ENCODE data around the gene ZNF365.

The ZNF365 gene

DNA sequence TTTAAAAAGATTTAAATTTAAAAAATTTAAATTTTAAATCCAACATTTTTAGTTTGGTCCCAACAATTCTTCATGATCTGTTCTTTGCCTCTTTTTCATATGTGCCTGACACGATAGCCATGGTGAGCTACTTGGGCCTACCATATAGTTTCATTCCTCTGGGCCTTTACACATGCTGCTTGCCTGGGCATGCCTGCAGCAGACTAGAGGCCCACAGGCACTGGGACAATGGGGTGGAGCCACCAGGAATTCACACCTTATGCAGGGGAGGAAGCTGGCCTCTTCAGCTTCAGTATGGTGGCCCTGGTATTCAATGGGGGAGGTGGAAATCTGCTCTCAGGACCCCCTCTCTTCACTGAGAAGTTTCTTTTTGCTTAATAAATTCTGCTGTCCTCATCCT is 37.8 kb upstream of the ZNF365 start:
- no peaks in the 10 kb centered on the region for H3K4me1 ChIP-seq (ENCODE audit: low read depth, poor library complexity, severe bottlenecking)
- H3K4me2 ChIP-seq, result no peak overlapping the region
- no peaks in the 10 kb centered on the region for H3K36me3 ChIP-seq (ENCODE audit: insufficient read depth)
- H3K27me3 ChIP-seq (ENCODE audit: insufficient read depth, low read depth), result no peaks in the 10 kb centered on the region
- H3K4me3 ChIP-seq (IDR thresholded peaks at IDR 0.05; ENCODE audit: insufficient read depth, low read depth, low read length), result no peak overlapping the region
- no peaks in the 10 kb centered on the region for H4K20me1 ChIP-seq (ENCODE audit: insufficient read depth)
- H3K79me2 ChIP-seq (ENCODE audit: insufficient read depth, low read depth), result no peaks in the 10 kb centered on the region
- H3K9ac ChIP-seq, result no peak overlapping the region
- H2AFZ ChIP-seq (ENCODE audit: low read depth), result no peak overlapping the region
- TF ChIP-seq, protein P1, sequence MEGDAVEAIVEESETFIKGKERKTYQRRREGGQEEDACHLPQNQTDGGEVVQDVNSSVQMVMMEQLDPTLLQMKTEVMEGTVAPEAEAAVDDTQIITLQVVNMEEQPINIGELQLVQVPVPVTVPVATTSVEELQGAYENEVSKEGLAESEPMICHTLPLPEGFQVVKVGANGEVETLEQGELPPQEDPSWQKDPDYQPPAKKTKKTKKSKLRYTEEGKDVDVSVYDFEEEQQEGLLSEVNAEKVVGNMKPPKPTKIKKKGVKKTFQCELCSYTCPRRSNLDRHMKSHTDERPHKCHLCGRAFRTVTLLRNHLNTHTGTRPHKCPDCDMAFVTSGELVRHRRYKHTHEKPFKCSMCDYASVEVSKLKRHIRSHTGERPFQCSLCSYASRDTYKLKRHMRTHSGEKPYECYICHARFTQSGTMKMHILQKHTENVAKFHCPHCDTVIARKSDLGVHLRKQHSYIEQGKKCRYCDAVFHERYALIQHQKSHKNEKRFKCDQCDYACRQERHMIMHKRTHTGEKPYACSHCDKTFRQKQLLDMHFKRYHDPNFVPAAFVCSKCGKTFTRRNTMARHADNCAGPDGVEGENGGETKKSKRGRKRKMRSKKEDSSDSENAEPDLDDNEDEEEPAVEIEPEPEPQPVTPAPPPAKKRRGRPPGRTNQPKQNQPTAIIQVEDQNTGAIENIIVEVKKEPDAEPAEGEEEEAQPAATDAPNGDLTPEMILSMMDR (conservative IDR thresholded peaks at IDR 0.05; ENCODE audit: low read depth, low read length), result no peak
- no peak overlapping the region for H3K27ac ChIP-seq

DNA sequence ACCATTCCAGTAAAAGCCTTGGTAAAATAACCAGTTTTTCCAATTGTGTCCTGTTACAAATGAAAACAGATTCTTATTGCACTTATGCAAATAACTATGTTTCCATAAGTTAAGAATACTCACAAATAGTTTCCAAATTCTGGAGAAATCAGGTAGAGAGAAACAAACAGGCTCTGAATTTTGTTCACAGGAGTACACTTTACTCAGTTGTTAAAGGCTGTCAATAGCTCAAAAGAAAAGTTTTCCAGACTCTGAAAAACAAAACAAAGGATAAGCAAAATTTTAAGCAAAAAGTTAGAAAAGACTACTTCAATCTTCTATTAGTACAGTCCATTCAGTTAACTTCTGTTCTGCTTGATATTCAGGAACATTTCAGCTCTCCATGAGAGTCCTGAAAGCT is 32.8 kb upstream of the ZNF365 start:
- Histone ChIP-seq H3K4me2 (no peak overlapping the region), H3K27ac (no peak overlapping the region), H3K36me3 (ENCODE audit: insufficient read depth) (no peaks in the 10 kb centered on the region), H2AFZ (ENCODE audit: low read depth) (no peak overlapping the region), H3K4me1 (ENCODE audit: low read depth, poor library complexity, severe bottlenecking) (no peaks in the 10 kb centered on the region), H3K27me3 (ENCODE audit: insufficient read depth, low read depth) (no peaks in the 10 kb centered on the region), H4K20me1 (ENCODE audit: insufficient read depth) (no peaks in the 10 kb centered on the region), H3K79me2 (ENCODE audit: insufficient read depth, low read depth) (no peaks in the 10 kb centered on the region), H3K9ac (no peak overlapping the region), H3K4me3 (IDR thresholded peaks at IDR 0.05; ENCODE audit: insufficient read depth, low read depth, low read length) (no peak overlapping the region)
- TF ChIP-seq, protein P1 (conservative IDR thresholded peaks at IDR 0.05; ENCODE audit: low read depth, low read length), result no peak

DNA sequence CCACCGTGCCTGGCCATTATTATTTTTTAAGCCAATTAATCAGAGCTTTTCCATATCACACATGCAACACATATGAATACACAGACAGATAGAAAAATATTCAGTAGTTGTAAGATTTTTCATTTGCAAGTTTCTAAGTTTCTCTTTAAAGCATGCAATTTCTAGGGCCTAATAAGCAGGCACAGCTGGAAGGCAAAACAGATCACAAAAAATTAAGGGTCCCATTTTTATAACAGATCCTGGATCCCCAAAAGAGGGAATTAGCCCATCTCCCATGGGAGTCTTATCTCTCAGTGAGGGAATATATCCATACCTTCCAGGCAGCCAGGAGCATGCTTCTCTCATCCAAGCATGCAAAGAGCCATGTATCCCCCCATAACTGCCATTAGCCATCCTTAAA is 31.2 kb upstream of the ZNF365 start:
- no peak overlapping the region for H3K4me2 ChIP-seq
- no peak overlapping the region for H2AFZ ChIP-seq (ENCODE audit: low read depth)
- TF ChIP-seq, protein P1 (conservative IDR thresholded peaks at IDR 0.05; ENCODE audit: low read depth, low read length), result no peak
- no peak overlapping the region for H3K9ac ChIP-seq
- no peaks in the 10 kb centered on the region for H3K79me2 ChIP-seq (ENCODE audit: insufficient read depth, low read depth)
- H3K36me3 ChIP-seq (ENCODE audit: insufficient read depth), result no peaks in the 10 kb centered on the region
- H3K4me3 ChIP-seq (IDR thresholded peaks at IDR 0.05; ENCODE audit: insufficient read depth, low read depth, low read length), result no peak overlapping the region
- H3K27ac ChIP-seq, result no peak overlapping the region
- no peaks in the 10 kb centered on the region for H4K20me1 ChIP-seq (ENCODE audit: insufficient read depth)
- H3K27me3 ChIP-seq (ENCODE audit: insufficient read depth, low read depth), result no peaks in the 10 kb centered on the region
- H3K4me1 ChIP-seq (ENCODE audit: low read depth, poor library complexity, severe bottlenecking), result no peaks in the 10 kb centered on the region

DNA sequence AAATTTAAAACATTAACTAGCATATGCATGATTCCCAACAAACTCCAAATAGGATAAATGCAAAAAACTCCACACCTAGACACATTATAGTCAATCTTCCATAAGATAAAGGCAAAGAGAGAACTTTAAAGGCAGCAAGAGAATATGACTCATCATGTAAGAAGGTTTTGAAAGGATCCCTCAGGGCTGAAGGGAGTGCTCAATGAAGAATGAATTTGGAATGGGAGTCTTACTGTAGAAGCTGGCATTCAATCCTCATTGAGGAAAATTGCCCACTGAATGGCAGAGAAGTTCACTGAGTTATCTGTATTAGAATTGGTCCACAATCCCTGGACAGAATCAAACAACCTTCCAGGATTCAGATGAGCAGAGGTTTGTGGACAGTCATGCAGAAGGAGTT is 26.1 kb upstream of the ZNF365 start:
- Histone ChIP-seq H3K9ac (no peak overlapping the region), H2AFZ (ENCODE audit: low read depth) (no peak overlapping the region), H3K79me2 (ENCODE audit: insufficient read depth, low read depth) (no peaks in the 10 kb centered on the region), H3K36me3 (ENCODE audit: insufficient read depth) (no peaks in the 10 kb centered on the region), H3K4me1 (ENCODE audit: low read depth, poor library complexity, severe bottlenecking) (no peaks in the 10 kb centered on the region), H3K4me2 (no peak overlapping the region), H4K20me1 (ENCODE audit: insufficient read depth) (no peaks in the 10 kb centered on the region), H3K4me3 (IDR thresholded peaks at IDR 0.05; ENCODE audit: insufficient read depth, low read depth, low read length) (no peak overlapping the region), H3K27me3 (ENCODE audit: insufficient read depth, low read depth) (no peaks in the 10 kb centered on the region), H3K27ac (no peak overlapping the region)
- TF ChIP-seq, protein P1 (conservative IDR thresholded peaks at IDR 0.05; ENCODE audit: low read depth, low read length), result no peak

Data from KMS-11 (cell line).